Caco-2 (cell line): ENCODE data around the gene OTUD4. TPM values are rescaled to one million over a fixed set of nuclear protein-coding genes. Genes with fewer than 3 reads are reported as not detected.

Experiments
- BruUV-seq: library from RNA; stranded (reverse); fragments of 400-500 nt; replicated peaks from 2 replicates; lab custom pipeline; 2021; lab: Mats Ljungman, UMichigan
- CTCF ChIA-PET: fragments of 300-600 bp; sonication (Branson Sonifier 250); formaldehyde crosslinking; loops from one replicate; lab custom pipeline; 2022; ENCODE audit warnings: antibody characterized with exemption; lab: Charles Lee
- POLR2A ChIA-PET: fragments of 300-600 bp; sonication (Branson Sonifier 250); formaldehyde crosslinking; loops from one replicate; lab custom pipeline; 2022; ENCODE audit warnings: antibody characterized with exemption; lab: Charles Lee
- DNase-seq, 2 experiments: peaks; one replicate each; pipeline versions ENCODE4 v3.0.0 to v3.0.0-alpha.2; 2020 to 2022
- H3K27me3 ChIP-seq: replicated peaks from 2 replicates; pipeline ENCODE4 v1.6.0; 2011; ENCODE audit warnings: low read length; ENCODE audit not compliant: control insufficient read depth, insufficient read depth
- H3K36me3 ChIP-seq: 2 replicates; pipeline ENCODE4 v1.5.1; 2011; ENCODE audit warnings: low read length; ENCODE audit not compliant: control insufficient read depth, insufficient read depth
- H3K4me1 ChIP-seq: fragments of 250-450 bp; sonication (Bioruptor Pico); 2 replicates; pipeline ENCODE4 v1.5.1; 2020; ENCODE audit warnings: mild to moderate bottlenecking
- H3K4me3 ChIP-seq: 2 replicates; pipeline ENCODE4 v1.5.1; 2011; ENCODE audit warnings: low read depth, mild to moderate bottlenecking, control low read depth, low read length
- H3K9me3 ChIP-seq: fragments of 250-450 bp; sonication (Bioruptor Pico); 2 replicates; pipeline ENCODE4 v1.5.1; 2020; ENCODE audit warnings: mild to moderate bottlenecking, moderate library complexity
- H3K27ac Mint-ChIP-seq: one replicate; pipeline ENCODE4 v1.8.0; 2022; ENCODE audit warnings: mixed read lengths; ENCODE audit not compliant: unreplicated experiment
- H3K27me3 Mint-ChIP-seq: one replicate; pipeline ENCODE4 v1.8.0; 2022; ENCODE audit warnings: mixed read lengths; ENCODE audit not compliant: insufficient read depth, unreplicated experiment
- H3K36me3 Mint-ChIP-seq: one replicate; pipeline ENCODE4 v1.8.0; 2022; ENCODE audit warnings: mild to moderate bottlenecking, mixed read lengths; ENCODE audit not compliant: insufficient read depth, unreplicated experiment
- H3K4me1 Mint-ChIP-seq: one replicate; pipeline ENCODE4 v1.8.0; 2022; ENCODE audit warnings: low read depth, mixed read lengths; ENCODE audit not compliant: unreplicated experiment
- H3K4me3 Mint-ChIP-seq: one replicate; pipeline ENCODE4 v1.8.0; 2022; ENCODE audit warnings: mild to moderate bottlenecking, moderate library complexity, mixed read lengths; ENCODE audit not compliant: unreplicated experiment
- H3K9me3 Mint-ChIP-seq: one replicate; pipeline ENCODE4 v1.8.0; 2022; ENCODE audit warnings: mixed read lengths; ENCODE audit not compliant: unreplicated experiment
- intact Hi-C: fragments of 100-400 bp; cut with micrococcal nuclease; formaldehyde crosslinking; loops from one replicate; pipeline ENCODE4 v1.10.0; 2022; ENCODE audit not compliant: unreplicated experiment
- total RNA-seq: library from RNA; stranded (reverse); gene quantifications from 2 replicates; pipeline ENCODE4 v1.2.3, GENCODE V29; 2022
- TF ChIP-seq, protein P1 (sequence below), 2 experiments: fragments of 200-600 bp in 1 of 2; IDR thresholded peaks; 1 replicate in 1 of 2; 2 replicates in 1 of 2; pipeline versions ENCODE4 v1.5.1 to v1.8.0; 2011 to 2022; ENCODE audit warnings: antibody characterized with exemption in 1 of 2, control low read depth in 1 of 2, inconsistent platforms in 1 of 2, low read depth in 1 of 2, low read length in 1 of 2, mild to moderate bottlenecking in 1 of 2, moderate library complexity in 1 of 2; ENCODE audit not compliant: insufficient read depth in 1 of 2, severe bottlenecking in 1 of 2, unreplicated experiment in 1 of 2

OTUD4 gene
- total RNA-seq, 1 experiment from 2014 or later, result 34.5 TPM

GRCh38 chr4:145161549-145161948, 18.8 kb downstream of the OTUD4 start:
- Histone ChIP-seq H3K36me3 (no peaks in the 10 kb centered on the region), H3K27me3 (no peaks in the 10 kb centered on the region), H3K4me1 (no peaks in the 10 kb centered on the region), H3K9me3 (no peaks in the 10 kb centered on the region), H3K4me3 (no peak overlapping the region)
- TF ChIP-seq, protein P1, sequence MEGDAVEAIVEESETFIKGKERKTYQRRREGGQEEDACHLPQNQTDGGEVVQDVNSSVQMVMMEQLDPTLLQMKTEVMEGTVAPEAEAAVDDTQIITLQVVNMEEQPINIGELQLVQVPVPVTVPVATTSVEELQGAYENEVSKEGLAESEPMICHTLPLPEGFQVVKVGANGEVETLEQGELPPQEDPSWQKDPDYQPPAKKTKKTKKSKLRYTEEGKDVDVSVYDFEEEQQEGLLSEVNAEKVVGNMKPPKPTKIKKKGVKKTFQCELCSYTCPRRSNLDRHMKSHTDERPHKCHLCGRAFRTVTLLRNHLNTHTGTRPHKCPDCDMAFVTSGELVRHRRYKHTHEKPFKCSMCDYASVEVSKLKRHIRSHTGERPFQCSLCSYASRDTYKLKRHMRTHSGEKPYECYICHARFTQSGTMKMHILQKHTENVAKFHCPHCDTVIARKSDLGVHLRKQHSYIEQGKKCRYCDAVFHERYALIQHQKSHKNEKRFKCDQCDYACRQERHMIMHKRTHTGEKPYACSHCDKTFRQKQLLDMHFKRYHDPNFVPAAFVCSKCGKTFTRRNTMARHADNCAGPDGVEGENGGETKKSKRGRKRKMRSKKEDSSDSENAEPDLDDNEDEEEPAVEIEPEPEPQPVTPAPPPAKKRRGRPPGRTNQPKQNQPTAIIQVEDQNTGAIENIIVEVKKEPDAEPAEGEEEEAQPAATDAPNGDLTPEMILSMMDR (IDR thresholded peaks at IDR 0.05; ENCODE audit: insufficient read depth in 1 of 2, low read depth in 1 of 2, low read length in 1 of 2, severe bottlenecking in 1 of 2, unreplicated experiment in 1 of 2), result no peak
- Mint-ChIP-seq H3K4me1 (no peaks in the 10 kb centered on the region), H3K27me3 (no peaks in the 10 kb centered on the region), H3K36me3 (peaks cover 23% of the 10 kb centered on the region), H3K27ac (no peak overlapping the region), H3K9me3 (no peaks in the 10 kb centered on the region), H3K4me3 (no peak overlapping the region)
- ChIA-PET CTCF (no interaction called here), POLR2A (no interaction called here)
- no peak for DNase-seq
- intact Hi-C loops, result no loop called here
- no TSS peak for BruUV-seq

DNA sequence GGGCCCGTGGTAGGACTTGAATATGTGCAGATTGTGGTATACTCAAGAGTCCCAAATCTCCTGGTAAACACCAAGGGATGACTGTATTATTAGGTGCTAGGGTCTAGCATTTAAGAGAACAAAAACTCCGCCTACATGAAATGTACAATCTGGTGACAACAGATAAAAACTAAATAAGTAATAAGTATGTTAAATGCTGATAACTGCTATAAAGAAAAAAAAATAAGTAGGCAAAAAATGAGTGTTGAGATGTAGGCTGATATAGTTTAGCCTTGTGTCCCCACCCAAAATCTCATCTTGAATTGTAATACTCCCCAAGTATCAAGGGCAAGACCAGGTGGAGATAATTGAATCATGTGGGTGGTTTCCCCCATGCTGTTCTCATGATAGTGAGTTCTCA, 23.4 kb downstream of the OTUD4 start:
- H3K36me3 ChIP-seq, result no peaks in the 10 kb centered on the region
- Mint-ChIP-seq H3K4me1 (no peaks in the 10 kb centered on the region), H3K4me3 (no peak overlapping the region), H3K9me3 (no peaks in the 10 kb centered on the region), H3K27me3 (no peaks in the 10 kb centered on the region), H3K36me3 (peaks cover 40% of the 10 kb centered on the region), H3K27ac (no peak overlapping the region)
- no peak for DNase-seq
- ChIA-PET POLR2A (no interaction called here), CTCF (no interaction called here)
- no TSS peak for BruUV-seq
- H3K4me3 ChIP-seq, result no peak overlapping the region
- H3K9me3 ChIP-seq, result no peaks in the 10 kb centered on the region
- TF ChIP-seq, protein P1 (IDR thresholded peaks at IDR 0.05; ENCODE audit: insufficient read depth in 1 of 2, low read depth in 1 of 2, low read length in 1 of 2, severe bottlenecking in 1 of 2, unreplicated experiment in 1 of 2), result no peak
- H3K4me1 ChIP-seq, result no peaks in the 10 kb centered on the region
- intact Hi-C loops, result loop anchor here (5.0 kb wide), 1 partner anchor 75 kb away; no protein-coding TSS in a partner anchor
- no peaks in the 10 kb centered on the region for H3K27me3 ChIP-seq

DNA sequence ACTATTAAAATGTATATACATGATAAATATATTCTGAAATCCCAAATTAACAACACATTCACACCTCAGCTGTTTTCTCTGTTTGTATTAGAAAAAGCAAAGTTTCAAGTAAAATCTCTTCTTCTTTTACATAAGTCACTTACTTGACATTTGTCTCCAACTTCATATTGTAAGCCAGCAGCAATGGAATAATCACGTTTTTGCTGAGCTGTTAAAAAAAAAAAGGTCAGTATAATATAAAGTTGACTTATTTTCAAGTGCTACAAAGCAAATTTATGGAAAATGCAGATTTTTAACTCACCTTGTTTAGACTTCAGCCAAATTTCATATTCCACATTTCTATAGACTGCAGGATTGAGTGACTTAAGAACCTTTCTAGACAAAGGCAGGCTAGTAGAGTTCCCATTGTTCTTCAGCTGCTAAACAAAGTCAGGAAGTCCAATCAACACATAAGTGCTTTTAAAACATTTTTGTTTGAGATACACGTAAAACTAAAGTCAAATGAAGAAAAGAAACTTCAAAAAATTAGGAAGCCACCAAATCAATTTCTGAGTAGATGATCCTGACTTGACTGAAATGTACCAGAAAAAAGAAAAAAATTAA, 25.0 kb downstream of the OTUD4 start:
- no peak for DNase-seq
- H3K27me3 Mint-ChIP-seq, result no peaks in the 10 kb centered on the region
- intact Hi-C loops, result loop anchor here (5.0 kb wide), 1 partner anchor 77 kb away; no protein-coding TSS in a partner anchor
- POLR2A ChIA-PET, result no interaction called here
- H3K9me3 ChIP-seq, result no peaks in the 10 kb centered on the region
- H3K36me3 ChIP-seq, result no peaks in the 10 kb centered on the region
- H3K4me1 Mint-ChIP-seq, result no peaks in the 10 kb centered on the region
- no peak overlapping the region for H3K4me3 Mint-ChIP-seq
- no peaks in the 10 kb centered on the region for H3K9me3 Mint-ChIP-seq
- no peak overlapping the region for H3K27ac Mint-ChIP-seq
- BruUV-seq, result no TSS peak
- H3K27me3 ChIP-seq, result no peaks in the 10 kb centered on the region
- CTCF ChIA-PET, result interaction anchor here (1.2 kb wide), 1 partner anchor 454 kb away, joined by 3 read pairs; no protein-coding TSS in a partner anchor
- no peaks in the 10 kb centered on the region for H3K4me1 ChIP-seq
- peaks cover 30% of the 10 kb centered on the region for H3K36me3 Mint-ChIP-seq
- TF ChIP-seq, protein P1 (IDR thresholded peaks at IDR 0.05; ENCODE audit: insufficient read depth in 1 of 2, low read depth in 1 of 2, low read length in 1 of 2, severe bottlenecking in 1 of 2, unreplicated experiment in 1 of 2), result no peak
- H3K4me3 ChIP-seq, result no peak overlapping the region
